Hematopoietic multipotent progenitor cell treated with erythropoietin and hydrocortisone succinate and interleukin-3 and kit ligand, for 17 days (in vitro differentiated cells): ENCODE data around the gene ZFP69B.
A peak's percentile ranks its signal among the peaks of the same experiment; 100 is the strongest.

ENCODE experiments used
- DNase-seq: peaks from one replicate; pipeline ENCODE4 v3.0.0-alpha.2; 2015; ENCODE audit warnings: low spot score

The ZFP69B gene

DNA sequence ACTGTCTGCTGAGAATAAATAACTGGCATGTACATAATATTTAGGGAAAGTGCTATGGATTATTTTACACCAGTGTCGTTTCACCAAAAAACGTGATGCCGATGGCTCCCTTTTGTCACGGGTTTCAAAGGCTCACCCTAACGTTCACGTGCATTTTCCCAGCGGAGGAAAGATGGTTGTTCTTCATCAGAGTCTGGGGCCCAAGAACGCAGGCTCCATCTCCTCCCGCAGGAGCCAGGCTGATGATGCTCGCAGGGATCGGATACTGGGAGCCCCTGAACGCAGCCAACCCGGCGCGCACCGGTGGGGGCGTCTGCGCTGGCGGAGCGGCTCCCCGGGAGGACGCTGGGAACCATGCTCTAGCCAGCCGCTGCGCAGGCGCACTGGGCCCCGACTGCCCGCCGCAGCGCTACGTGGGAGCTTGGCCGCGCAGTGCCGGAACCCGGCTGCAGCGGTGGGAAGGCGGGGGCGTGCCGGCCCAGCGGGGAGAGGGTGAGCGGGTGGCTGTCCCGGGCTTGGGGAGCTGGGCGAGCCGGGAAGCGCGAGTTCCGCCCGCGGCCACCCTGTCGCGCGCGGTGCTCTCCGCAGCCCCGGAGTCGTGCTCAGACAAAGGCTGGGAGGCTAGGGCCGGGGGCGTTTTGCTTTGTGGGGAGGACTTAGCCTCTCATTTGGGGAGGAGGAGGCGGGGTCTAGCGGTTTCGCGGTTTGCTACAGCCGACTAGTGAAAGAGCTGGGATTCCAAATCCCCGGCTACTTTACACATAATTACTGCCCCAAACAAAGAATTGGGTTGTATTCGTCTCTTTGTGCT lies at the start of gene ZFP69B:
Gene ZFP69B, plus strand, starts transcription at position 793 of the 811 bp plus-strand sequence. CDS start 486 bp downstream, outside the sequence.
- peak; percentile 25 for DNase-seq

DNA sequence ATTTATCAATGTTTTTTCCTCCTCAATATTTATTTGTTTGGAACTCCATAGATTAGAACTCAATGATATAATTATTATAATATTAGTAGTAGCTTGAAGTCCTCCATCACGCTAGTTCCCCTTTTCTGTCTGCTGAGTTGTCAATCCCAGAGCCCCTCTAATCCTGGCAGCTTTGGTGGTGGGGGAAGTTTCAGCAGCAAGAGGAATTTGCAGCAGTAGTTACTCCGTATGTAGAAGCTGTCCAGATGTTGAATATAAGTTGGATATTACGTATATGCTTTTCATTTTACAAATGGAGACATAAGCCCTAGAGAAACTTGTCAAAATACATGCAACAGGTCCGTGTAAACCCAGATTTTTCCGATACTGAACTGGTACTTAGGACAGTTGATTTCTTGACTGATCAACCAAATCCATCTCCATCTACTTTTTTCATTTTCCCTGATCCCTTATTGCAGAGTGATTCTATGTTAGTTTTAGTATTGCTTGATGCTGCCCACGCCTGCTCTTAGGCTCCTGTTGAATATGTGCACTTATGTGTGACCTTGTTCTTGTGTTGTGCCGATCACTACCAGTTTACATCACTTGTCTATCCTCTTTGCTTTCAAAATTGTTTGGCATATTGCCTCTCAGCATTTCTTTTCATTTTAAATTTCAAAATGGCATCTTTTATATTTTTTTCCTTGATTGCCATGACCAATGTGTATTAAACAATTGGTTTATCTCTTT lies 48.6 kb upstream of the ZFP69B start:
- DNase-seq = no peak

DNA sequence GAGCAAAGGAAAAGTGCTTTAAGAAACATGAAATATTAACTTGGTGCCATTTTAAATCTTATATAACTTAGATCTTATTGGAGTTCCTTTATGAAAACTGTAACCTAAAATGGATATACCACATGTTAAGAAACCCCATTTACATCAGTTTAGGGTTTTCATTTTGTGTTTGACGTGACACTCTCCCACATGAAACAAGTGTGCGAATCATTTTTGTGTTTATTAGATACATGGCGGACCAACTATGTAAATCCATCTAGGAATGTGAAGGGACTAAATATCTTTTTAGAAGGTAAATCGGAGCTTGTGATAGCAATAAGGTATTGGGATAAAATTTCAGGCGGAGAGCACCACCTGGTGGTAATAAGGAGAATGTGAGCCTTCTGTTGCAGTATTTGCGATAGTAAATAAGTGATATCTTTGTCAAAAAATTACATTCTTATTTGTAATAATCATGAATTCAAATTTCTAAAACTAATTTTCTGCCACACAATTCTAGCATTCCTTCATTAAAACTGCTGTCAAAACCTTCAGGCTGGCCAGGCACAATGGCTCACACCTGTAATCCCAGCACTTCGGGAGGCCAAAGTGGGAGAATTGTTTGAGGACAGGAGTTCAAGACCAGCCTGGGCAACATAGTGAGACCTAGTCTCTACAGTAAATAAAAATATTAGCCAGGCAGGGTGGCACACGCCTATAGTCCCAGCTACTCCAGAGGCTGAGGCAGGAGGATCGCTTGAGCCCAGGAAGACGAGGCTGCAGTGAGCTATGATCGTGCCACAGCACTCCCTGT lies 45.4 kb upstream of the ZFP69B start:
- DNase-seq = peak; percentile 86

DNA sequence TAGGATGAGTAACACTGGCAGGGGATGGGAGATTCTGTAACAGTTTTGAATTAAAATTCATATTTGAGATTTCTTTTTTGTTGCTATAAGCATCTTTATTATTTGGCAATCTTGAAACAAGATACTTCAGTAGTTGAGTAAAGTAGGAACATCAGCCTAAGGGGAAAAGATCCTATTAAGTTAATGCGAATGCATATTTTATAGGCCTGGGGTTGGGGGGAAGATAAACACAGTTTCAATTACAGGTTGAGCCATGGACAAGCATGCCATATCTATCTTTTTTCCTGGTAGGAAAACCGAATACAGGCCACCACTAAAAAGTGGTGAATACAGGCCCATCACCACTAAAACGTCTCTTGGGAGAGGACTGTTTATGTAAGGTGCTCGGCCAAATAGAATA lies 44.5 kb upstream of the ZFP69B start:
- DNase-seq = no peak

DNA sequence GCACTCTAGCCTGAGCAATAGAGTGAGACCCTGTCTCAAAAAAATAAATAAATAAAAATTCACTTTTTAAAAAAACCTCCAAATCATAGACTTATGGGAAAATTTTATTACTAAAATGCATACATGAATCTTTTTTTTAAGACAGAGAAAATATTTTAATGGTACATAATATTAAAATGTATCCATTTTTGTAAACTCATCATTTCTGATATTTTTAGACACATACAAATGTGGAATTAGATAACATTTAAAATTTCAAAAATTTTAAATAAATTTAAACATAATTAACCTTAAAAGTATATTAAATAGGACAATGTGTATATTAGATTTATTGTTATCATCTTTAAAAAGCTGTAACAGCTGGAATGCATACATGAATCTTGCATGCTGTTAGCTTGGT lies 42.8 kb upstream of the ZFP69B start:
- no peak for DNase-seq

DNA sequence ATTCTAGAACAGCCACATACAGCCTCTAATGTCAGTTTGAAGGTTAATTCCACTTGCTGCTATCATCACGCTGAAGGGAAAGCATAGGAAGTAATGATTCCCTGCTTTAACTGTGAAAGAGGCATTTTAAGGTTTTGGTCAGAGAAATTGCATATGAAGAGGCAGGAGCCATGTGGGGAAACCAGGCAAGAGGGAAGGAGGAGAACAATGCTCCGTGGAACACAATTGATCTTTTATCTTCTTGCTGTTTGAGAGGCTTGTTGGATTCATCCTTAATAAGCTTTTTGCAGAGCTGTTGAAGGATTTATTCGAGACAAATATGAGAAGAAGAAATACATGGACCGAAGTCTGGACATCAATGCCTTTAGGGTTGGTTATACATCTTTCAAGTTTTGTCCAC lies 40.8 kb upstream of the ZFP69B start:
- no peak for DNase-seq

DNA sequence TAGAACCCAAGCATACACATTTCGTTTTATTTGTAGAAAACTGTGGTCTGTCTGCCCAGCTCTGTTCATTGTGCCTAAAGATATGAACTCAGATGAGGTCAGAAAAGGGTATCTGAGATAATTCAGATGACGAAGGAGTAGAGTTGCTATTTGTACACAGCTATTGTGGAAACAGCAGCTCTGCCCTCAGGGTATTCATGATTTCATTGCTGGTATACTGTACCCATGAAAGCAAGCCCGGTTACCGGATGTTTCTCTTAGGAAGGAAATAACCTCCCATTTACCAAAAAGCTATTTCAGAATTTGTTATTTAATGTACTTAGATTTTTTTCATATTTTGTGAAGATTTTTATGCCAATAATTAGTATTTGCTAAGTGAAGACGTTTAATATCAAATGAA lies 39.0 kb upstream of the ZFP69B start:
- DNase-seq = no peak

DNA sequence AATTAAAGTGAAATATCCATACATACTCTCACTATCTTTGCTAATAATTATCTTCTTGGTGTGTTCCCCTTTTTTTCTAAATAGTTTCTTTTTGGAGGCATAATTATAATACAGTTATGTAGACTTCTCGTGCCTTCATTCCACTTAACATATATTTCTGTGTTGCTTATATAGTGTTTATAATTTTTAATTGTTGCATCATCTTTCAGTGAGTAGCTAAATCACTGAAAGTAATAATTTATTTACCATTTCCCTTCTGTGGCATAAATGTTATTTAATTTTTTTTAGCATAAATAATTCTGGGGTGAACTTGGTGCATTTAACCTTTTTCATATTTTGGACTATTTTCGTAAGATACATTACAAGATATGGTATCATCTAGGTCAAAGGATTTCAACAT lies 38.4 kb upstream of the ZFP69B start:
- DNase-seq = no peak

DNA sequence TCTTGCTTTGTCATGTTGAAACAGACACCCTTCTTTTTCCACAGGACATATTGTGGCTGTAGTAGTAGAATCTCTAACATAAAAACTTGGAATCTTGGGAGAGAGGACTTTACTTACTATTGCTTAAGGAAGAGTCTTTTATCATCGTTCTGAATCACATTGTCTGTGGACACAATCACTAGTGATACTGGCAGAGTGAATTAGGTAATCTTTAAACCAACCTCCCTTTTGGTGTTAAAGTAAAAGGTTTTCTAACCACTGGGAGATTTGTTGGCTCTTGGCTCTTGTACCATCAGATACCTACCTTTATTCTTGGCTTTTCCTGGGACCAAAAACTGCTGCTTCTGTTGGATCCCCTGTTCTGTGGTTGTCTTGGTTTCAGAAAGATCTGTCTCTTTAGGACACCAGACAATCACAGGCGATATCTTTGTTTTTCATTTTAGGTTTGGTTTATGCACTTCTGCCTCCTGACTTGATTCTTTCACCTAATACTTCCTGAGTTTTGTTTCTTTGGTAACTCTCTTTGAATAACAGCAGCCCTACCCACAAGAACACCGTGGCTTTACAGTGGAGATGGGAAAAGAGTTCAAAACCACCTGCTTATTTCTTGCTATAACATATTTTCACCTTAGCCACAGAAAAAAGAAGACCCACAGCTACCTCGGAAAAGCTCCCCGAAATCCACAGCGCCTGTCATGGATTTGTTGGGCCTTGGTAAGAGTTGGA lies 36.6 kb upstream of the ZFP69B start:
- DNase-seq = no peak

DNA sequence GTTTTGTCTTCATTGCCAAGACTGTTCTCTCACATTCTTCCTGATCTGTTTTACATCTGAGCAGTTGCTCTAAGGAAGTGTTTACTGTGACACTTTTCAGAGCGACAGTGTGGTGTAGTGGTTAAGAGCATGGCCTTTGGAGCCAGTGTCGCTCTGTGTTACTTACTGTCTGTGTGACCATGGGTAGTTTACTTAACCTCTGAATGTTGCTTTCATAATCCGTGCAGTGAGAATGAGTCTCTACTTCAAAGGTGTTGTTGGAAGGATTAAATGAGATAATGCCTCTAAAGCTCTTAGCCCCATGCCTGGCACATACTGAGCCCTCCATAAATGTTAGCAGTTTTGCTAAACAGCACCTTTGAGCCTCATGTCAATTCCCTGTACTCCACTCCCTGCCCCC lies 35.9 kb upstream of the ZFP69B start:
- DNase-seq = no peak

DNA sequence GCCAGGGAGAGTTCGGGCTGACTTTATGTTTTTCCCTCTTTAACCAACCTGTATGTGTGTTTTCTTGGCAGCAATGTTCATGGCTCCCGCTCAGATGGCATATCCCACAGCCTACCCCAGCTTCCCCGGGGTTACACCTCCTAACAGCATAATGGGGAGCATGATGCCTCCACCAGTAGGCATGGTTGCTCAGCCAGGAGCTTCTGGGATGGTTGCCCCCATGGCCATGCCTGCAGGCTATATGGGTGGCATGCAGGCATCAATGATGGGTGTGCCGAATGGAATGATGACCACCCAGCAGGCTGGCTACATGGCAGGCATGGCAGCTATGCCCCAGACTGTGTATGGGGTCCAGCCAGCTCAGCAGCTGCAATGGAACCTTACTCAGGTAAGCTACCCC lies 33.6 kb upstream of the ZFP69B start:
- DNase-seq = no peak

DNA sequence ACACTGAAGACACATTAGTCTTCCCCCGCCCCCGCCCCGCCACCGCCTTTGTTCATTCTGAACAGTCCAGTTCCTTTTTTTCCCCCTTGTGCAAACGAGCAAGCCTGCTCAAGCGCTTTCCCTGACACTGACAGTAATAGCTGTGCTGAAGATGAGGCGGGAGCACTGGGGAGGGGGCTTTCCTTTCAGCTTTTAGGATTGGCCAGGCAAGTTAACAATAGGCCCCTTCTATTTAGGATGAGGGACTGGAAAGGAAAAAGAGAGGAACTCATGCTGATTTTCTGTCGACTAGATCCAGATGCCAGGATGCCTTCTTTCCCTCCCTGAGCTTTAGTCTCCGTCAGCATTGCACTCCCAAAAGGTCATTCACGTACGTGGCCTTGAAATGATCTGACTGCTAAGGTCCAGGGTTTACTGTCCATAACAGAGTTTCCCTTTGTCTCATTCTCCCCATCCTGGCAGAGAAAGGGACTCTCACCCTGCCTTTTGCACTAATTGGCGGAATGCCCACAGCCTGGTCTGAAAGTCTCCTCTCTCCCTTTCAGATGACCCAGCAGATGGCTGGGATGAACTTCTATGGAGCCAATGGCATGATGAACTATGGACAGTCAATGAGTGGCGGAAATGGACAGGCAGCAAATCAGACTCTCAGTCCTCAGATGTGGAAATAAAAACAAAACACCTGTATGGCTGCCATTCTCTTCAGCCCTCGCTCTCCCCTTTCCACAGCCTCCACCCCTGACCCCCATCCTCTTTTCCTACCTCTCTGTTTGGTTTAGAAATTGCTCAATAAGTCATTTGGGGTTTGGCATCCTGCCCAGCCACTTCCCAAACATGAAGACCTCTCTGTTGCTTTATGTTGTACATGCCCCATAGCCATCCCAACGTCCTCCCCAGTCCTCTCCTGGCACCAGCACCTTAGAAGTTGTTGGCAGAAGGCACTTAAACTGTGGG lies 28.6 kb upstream of the ZFP69B start:
- DNase-seq = no peak

DNA sequence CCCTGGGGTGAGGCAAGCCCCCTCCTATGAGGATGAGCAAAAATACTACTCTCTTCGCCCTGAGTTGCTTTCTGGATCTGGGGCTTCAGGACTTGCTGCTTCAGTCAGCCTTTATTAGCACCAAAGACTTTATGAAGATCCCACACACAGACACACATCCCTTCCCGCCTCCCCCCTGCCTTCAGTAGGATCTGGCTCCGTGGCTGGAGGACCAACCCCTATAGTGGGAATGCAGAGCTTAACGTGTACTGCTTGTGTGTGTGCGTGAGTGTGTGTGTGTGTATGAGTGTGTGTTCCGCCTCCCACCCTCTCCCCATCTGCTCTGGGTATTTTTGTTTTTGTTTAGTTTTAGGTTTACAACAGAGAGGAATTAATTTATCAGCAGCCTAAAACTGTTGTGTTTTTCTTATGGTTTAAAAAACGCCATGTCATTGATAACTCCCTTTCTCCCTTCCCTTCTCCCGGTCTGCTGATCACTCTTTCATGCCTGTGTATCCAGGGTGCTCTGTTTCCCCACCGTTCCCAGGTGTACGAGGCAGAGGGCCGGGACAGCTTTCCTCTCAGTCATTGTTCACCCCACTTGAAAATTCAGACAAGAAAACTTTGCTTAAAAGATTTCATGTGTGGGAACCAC lies 27.5 kb upstream of the ZFP69B start:
- no peak for DNase-seq

DNA sequence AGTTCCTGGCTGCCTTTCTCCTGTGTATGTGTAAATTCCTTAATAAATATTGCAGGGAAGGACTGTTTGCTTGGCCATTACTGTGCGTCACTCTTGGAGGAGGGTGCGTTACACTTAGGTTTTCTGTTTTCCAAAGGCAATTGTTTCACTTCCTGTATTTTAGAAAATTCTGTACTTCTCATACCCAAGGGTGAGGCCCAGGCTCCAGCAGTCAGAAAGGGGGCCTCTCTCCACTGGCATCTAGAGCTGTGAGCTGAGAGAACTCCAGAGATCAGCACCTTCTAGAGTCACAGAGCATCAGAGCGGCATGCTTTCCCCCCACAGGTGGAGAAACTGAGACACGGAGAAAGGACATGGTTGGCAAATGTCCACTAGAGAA lies 27.0 kb upstream of the ZFP69B start:
- DNase-seq = no peak

DNA sequence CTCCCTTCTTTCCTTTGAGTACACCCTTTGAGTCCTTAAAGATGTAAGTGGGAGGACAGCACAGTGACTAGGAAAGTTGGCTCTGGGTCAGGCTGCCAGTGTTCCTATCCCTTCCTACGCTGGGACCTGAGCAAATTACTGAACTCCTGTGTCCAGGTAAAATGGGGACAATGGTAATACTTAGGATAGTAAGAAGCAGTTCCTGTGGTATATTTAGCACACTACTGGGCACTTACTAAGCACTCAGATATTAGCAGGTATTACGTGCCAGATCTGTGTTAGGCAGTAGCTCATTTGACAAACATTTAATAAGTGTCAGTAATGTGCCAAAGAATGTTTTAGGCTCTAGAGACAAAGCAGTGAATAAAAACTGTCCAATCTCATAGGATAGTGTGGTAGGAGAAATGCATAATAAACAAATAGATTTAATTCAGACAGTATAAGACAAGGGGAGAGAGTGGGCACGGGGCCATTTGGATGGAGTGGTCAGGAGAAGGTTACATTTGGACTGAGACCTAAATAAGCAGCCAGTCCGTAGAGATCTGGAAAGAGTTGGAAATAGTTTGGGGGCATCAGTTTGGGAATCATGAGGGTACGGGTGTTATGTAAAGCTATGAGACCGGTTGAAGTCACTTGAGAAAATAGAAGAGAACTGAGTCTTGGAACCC lies 26.2 kb upstream of the ZFP69B start:
- no peak for DNase-seq

DNA sequence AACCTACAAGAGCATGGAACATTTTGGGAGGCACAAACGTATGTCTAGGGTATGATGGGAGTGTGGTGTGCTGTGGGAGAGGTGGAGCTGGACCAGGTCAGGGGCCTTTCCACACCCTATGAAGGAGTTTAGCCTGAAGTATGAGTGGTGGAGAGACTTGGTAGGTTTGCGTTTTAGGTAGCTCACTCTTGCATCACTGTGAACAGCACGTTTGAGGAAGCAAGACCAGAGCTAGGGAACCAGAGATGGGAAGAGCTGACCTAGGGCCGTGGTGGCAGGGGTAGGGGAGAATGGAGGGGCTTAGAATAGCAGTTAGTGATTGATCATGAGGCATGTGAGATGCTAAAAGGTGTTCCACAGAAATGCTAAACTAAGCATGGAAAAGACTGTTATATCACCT lies 25.1 kb upstream of the ZFP69B start:
- DNase-seq = no peak

DNA sequence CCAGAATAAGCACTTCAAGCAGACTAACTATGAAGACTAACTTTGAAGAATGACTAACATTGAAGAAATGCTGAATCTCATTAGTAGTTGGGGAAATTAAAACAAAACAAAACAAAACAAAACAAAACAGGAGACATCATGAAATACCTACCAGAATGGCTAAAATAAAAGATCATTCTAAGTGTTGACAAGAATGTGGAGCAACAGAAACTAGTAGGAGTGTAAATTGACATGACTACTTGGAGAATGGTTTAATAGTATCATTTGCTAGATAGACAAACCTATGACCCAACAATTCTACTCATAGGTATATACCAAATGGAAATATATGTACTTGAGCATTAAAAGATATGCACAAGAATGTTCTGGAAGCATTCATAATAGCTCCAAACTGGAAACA lies 18.9 kb upstream of the ZFP69B start:
- no peak for DNase-seq

DNA sequence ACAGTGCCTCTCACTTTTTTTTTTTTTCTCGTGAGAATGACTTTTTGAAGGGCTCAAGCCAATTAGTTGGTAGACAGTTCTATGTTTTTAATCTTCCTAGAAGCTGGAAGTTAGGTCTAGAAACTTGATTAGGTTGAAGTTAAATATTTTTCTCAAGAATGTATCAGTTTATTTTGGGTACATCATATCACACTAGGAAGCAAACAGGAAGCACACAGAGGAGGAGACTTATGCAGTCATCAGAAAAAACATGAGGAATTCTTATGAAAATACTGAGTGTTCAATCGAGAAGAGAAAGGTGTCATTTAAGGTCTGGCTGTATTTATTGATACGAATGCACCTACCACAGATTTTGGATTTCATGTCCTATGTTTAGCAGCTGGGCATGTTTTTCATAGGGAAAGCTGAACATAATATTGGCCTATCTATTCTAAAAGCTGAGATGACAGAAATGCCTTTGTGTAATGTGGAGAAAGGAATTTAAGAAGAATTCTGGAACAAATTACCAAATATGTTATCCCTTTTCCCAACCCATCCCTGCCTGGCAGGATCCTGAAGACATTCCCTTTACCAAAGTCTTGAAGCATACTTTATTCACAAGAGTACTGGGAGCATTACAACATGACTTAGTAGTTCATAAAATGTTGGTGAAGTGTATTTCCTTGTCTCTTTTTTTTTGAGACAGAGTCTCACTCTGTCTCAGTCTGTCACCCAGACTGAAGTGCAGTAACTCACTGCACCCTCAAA lies 17.5 kb upstream of the ZFP69B start:
- no peak for DNase-seq

DNA sequence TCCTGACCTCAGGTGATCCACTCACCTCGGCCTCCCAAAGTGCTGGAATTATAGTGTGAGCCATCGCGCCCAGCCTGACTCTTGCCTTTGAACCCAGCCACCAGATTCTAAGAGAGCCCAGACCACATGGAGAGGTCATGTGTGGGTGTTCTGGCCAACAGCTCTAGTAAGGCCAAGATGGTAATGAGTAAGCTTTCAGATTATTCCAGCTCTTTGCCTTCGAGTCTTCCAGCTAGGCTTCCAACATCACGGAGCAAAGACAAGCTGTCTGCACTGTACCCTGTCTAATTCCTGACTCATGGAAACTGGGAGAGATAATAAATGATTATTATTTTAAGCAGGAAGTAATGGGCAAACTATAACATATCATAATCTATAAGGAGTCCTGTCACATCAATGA lies 14.8 kb upstream of the ZFP69B start:
- no peak for DNase-seq
